SK-N-MC (cell line): ENCODE measurements around the gene ZP3.

Experiments
- EZH2 ChIP-seq: fragments of 200-600 bp; sonication (generic); IDR thresholded peaks from one replicate; pipeline ENCODE4 v1.6.1; 2017; ENCODE audit warnings: antibody characterized with exemption
- POLR2AphosphoS5 ChIP-seq: IDR thresholded peaks from 2 replicates; pipeline ENCODE4 v1.6.1; 2012; ENCODE audit warnings: mild to moderate bottlenecking, low read depth, low read length, borderline replicate concordance

DNA sequence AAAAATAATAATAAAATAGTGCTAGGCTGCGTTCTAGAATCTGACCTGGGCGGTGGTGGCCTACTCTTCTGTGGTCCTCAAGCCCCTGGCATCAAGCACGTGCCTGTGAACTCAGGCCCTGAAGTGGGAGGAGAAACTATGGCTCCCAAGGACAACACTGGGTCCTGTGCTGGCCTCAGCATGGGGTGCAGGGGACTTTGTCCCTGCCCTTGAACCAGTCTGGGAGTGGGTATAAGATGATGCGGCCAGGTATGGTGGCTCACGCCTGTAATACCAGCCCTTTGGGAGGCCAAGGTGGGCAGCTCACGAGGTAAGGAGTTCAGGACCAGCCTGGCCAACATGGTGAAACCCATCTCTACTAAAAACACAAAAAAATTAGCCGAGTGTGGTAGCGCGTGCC is 5.5 kb downstream of the ZP3 start:
- no peak for TF ChIP-seq POLR2AphosphoS5
- TF ChIP-seq EZH2 = no peak
